GM12864 (cell line): ENCODE measurements around the gene PLCB4.

ENCODE experiments used
- DNase-seq: peaks from one replicate; pipeline ENCODE4 v3.0.0-alpha.2; 2011; ENCODE audit warnings: low read depth
- H3K4me3 ChIP-seq: 2 replicates; pipeline ENCODE4 v1.5.1; 2011; ENCODE audit warnings: mild to moderate bottlenecking, low read depth, low read length, control low read depth
- CTCF ChIP-seq: IDR thresholded peaks from 2 replicates; pipeline ENCODE4 v1.5.1; 2011; ENCODE audit warnings: low read depth, mild to moderate bottlenecking, moderate library complexity, low read length, control low read depth, inconsistent platforms; ENCODE audit errors: missing control alignments

The PLCB4 gene

GRCh38 chr20:9054176-9054575 lies 14.7 kb upstream of the PLCB4 start:
- no peak for DNase-seq
- no peak for TF ChIP-seq CTCF
- H3K4me3 ChIP-seq: no peak overlapping the region

GRCh38 chr20:9059931-9060330 lies 9.0 kb upstream of the PLCB4 start:
- TF ChIP-seq CTCF: no peak
- no peak for DNase-seq
- no peak overlapping the region for H3K4me3 ChIP-seq

GRCh38 chr20:9061434-9061833 lies 7.5 kb upstream of the PLCB4 start:
- no peak for DNase-seq
- no peak overlapping the region for H3K4me3 ChIP-seq
- TF ChIP-seq CTCF: no peak

DNA sequence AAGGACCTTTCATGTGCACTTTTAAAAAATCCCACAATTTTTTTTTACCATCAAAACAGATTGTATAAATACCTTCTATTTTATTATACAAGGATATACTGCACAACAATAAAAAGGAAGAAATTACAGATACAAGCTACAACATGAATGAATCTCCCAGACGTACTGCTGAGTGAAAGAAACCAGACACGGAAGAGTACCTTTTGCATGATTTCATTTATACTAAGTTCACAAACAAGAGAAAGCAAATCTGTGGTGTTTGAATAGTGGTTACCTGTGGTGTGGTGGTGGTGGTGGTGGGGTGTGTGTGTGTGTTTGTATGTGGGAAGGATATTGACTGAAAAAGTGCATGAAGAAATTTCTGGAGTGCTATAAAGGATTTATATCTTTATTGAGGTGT lies 6.8 kb upstream of the PLCB4 start:
- H3K4me3 ChIP-seq: no peak overlapping the region
- no peak for TF ChIP-seq CTCF
- no peak for DNase-seq

GRCh38 chr20:9066191-9066590 lies 2.7 kb upstream of the PLCB4 start:
- TF ChIP-seq CTCF: no peak
- no peak overlapping the region for H3K4me3 ChIP-seq
- DNase-seq: no peak

- H3K4me3 ChIP-seq: no peak overlapping the region
- no peak for TF ChIP-seq CTCF
- DNase-seq: no peak
Measured at GRCh38 chr20:9068233-9068801, 570 bp upstream of the PLCB4 start.

GRCh38 chr20:9070304-9070703 lies 1.4 kb downstream of the PLCB4 start:
- H3K4me3 ChIP-seq: no peak overlapping the region
- no peak for DNase-seq
- TF ChIP-seq CTCF: no peak
